HEK293 (cell line): ENCODE data around the gene C6orf136.

Experiments
- CTCF ChIA-PET: fragments of 350-600 bp; formaldehyde crosslinking; extraction: SDS; loops from one replicate; lab custom pipeline; 2021; ENCODE audit warnings: antibody characterized with exemption; lab: Yijun Ruan, JAX
- POLR2A ChIA-PET: fragments of 300-600 bp; formaldehyde crosslinking; extraction: SDS; loops from one replicate; lab custom pipeline; 2020; ENCODE audit warnings: antibody characterized with exemption, inconsistent platforms; lab: Yijun Ruan, JAX
- H3K27ac ChIP-seq: fragments of 200-500 bp; sonication (Bioruptor generic); 2 replicates; pipeline ENCODE4 v1.5.1; 2014; ENCODE audit warnings: low read depth, low read length, control low read depth, inconsistent platforms; ENCODE audit errors: extremely low read depth
- H3K36me3 ChIP-seq, 2 experiments: fragments of 200-500 bp in 1 of 2; sonication (Bioruptor generic) in 1 of 2; 1 replicate in 1 of 2; 2 replicates in 1 of 2; pipeline ENCODE4 v1.5.1; 2014 to 2017; ENCODE audit warnings: inconsistent platforms in 2 of 2, low read length in 2 of 2; ENCODE audit not compliant: control insufficient read depth in 2 of 2, insufficient read depth in 1 of 2
- H3K4me1 ChIP-seq: fragments of 200-500 bp; sonication (Bioruptor generic); 2 replicates; pipeline ENCODE4 v1.5.1; 2014; ENCODE audit warnings: mild to moderate bottlenecking, low read length, inconsistent platforms; ENCODE audit not compliant: control insufficient read depth, insufficient read depth
- H3K4me3 ChIP-seq: 2 replicates; pipeline ENCODE4 v1.5.1; 2011; ENCODE audit warnings: low read depth, mild to moderate bottlenecking, control low read depth, low read length, moderate library complexity
- H3K9me3 ChIP-seq: fragments of 200-500 bp; sonication (Bioruptor generic); 2 replicates; pipeline ENCODE4 v1.5.1; 2014; ENCODE audit warnings: low read depth, low read length, inconsistent platforms; ENCODE audit not compliant: control insufficient read depth, insufficient read depth
- EGR2 ChIP-seq: fragments of 450-650 bp; formaldehyde crosslinking; IDR thresholded peaks from 2 replicates; pipeline ENCODE4 v1.5.1; 2016; ENCODE audit warnings: low read depth, missing biosample characterization, missing genetic modification characterization
- GLI4 ChIP-seq: fragments of 450-650 bp; formaldehyde crosslinking; IDR thresholded peaks from 2 replicates; pipeline ENCODE4 v1.5.1; 2016; ENCODE audit warnings: missing biosample characterization, missing genetic modification characterization
- GLIS2 ChIP-seq: fragments of 450-650 bp; formaldehyde crosslinking; IDR thresholded peaks from 2 replicates; pipeline ENCODE4 v1.5.1; 2016; ENCODE audit warnings: missing biosample characterization, missing genetic modification characterization
- RBAK ChIP-seq: fragments of 450-650 bp; formaldehyde crosslinking; IDR thresholded peaks from 2 replicates; pipeline ENCODE4 v1.5.1; 2016; ENCODE audit warnings: missing biosample characterization, missing genetic modification characterization
- YY2 ChIP-seq: fragments of 450-650 bp; formaldehyde crosslinking; IDR thresholded peaks from 2 replicates; pipeline ENCODE4 v1.5.1; 2016; ENCODE audit warnings: missing biosample characterization, missing genetic modification characterization
- ZBTB1 ChIP-seq: fragments of 450-650 bp; formaldehyde crosslinking; IDR thresholded peaks from 2 replicates; pipeline ENCODE4 v1.5.1; 2016; ENCODE audit warnings: missing biosample characterization, missing genetic modification characterization
- ZEB2 ChIP-seq: fragments of 450-650 bp; formaldehyde crosslinking; IDR thresholded peaks from 2 replicates; pipeline ENCODE4 v1.5.1; 2016; ENCODE audit warnings: missing biosample characterization, missing genetic modification characterization
- ZFHX2 ChIP-seq: fragments of 450-650 bp; formaldehyde crosslinking; conservative IDR thresholded peaks from 2 replicates; pipeline ENCODE4 v1.5.1; 2016; ENCODE audit warnings: missing biosample characterization, missing genetic modification characterization
- ZNF121 ChIP-seq: fragments of 450-650 bp; formaldehyde crosslinking; IDR thresholded peaks from 2 replicates; pipeline ENCODE4 v1.5.1; 2016; ENCODE audit warnings: missing biosample characterization, missing genetic modification characterization
- ZNF157 ChIP-seq: fragments of 450-650 bp; formaldehyde crosslinking; IDR thresholded peaks from 2 replicates; pipeline ENCODE4 v1.5.1; 2016; ENCODE audit warnings: missing biosample characterization, missing genetic modification characterization
- ZNF239 ChIP-seq: fragments of 450-650 bp; formaldehyde crosslinking; IDR thresholded peaks from 2 replicates; pipeline ENCODE4 v1.5.1; 2016; ENCODE audit warnings: missing biosample characterization, missing genetic modification characterization
- ZNF280D ChIP-seq: fragments of 450-650 bp; formaldehyde crosslinking; IDR thresholded peaks from 2 replicates; pipeline ENCODE4 v1.5.1; 2016; ENCODE audit warnings: missing biosample characterization, missing genetic modification characterization
- ZNF354C ChIP-seq: fragments of 450-650 bp; formaldehyde crosslinking; IDR thresholded peaks from 2 replicates; pipeline ENCODE4 v1.5.1; 2016; ENCODE audit warnings: missing biosample characterization, missing genetic modification characterization, low read depth, borderline replicate concordance
- ZNF513 ChIP-seq: fragments of 450-650 bp; IDR thresholded peaks from 2 replicates; pipeline ENCODE4 v1.5.1; 2018; ENCODE audit warnings: missing biosample characterization, missing genetic modification characterization
- ZNF529 ChIP-seq: fragments of 450-650 bp; formaldehyde crosslinking; IDR thresholded peaks from 2 replicates; pipeline ENCODE4 v1.5.1; 2017; ENCODE audit warnings: missing genetic modification characterization, missing biosample characterization; ENCODE audit not compliant: insufficient replicate concordance
- ZNF544 ChIP-seq: fragments of 450-650 bp; formaldehyde crosslinking; IDR thresholded peaks from 2 replicates; pipeline ENCODE4 v1.5.0; 2017; ENCODE audit warnings: missing biosample characterization, missing genetic modification characterization
- ZNF621 ChIP-seq: fragments of 450-650 bp; formaldehyde crosslinking; IDR thresholded peaks from 2 replicates; pipeline ENCODE4 v1.5.1; 2017; ENCODE audit warnings: missing biosample characterization, missing genetic modification characterization
- ZNF626 ChIP-seq: fragments of 450-650 bp; sonication (Bioruptor Pico); formaldehyde crosslinking; IDR thresholded peaks from 2 replicates; pipeline ENCODE4 v1.5.1; 2018; ENCODE audit warnings: missing biosample characterization, missing genetic modification characterization, inconsistent platforms
- ZNF629 ChIP-seq: fragments of 450-650 bp; formaldehyde crosslinking; IDR thresholded peaks from 2 replicates; pipeline ENCODE4 v1.5.1; 2017; ENCODE audit warnings: missing biosample characterization, missing genetic modification characterization
- ZNF639 ChIP-seq: fragments of 450-650 bp; formaldehyde crosslinking; IDR thresholded peaks from 2 replicates; pipeline ENCODE4 v1.5.1; 2016; ENCODE audit warnings: missing biosample characterization, missing genetic modification characterization
- ZXDB ChIP-seq: fragments of 450-650 bp; formaldehyde crosslinking; IDR thresholded peaks from 2 replicates; pipeline ENCODE4 v1.5.1; 2016; ENCODE audit warnings: missing biosample characterization, missing genetic modification characterization
- TF ChIP-seq, protein P1 (sequence below): fragments of 450-650 bp; formaldehyde crosslinking; IDR thresholded peaks from 2 replicates; pipeline ENCODE4 v1.5.1; 2017; ENCODE audit warnings: missing biosample characterization, missing genetic modification characterization

Gene C6orf136

DNA sequence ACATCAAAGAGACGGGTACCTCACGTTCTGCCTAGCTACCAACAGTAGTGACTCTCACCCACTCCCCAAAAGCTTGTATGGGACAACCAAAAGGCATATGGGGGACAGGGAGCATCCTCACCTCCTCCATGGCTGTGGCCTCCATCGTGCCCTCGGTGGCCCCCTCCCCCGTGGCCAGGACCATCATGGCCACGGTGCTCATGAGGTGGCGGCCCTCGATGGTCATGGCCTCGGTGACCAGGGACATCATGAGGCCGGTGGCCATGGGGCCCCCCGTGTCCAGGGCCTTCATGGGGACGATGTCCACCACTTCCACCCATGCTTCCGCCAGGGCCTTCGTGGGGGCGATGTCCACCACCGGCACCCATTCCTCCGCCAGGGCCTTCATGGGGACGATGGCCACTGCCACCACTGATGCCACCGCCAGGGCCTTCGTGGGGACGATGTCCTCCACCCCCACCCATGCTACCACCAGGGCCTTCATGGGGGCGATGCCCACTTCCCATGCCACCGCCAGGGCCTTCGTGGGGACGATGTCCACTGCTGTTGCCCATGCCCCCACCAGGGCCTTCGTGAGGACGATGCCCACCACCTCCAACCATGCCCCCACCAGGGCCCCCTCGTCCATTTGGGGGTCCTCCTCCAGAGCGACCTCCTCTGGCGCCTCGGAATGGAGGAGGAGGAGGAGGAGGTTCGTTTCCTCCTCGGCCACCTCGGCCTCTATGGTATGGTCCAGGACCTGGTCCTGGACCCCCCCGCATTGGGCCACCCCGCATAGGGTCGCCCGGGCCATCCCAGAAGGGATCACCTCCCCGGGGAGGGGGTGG lies 44.9 kb upstream of the C6orf136 start (continued):
- no peak for TF ChIP-seq ZNF529 (tag by site-specific recombination)

DNA sequence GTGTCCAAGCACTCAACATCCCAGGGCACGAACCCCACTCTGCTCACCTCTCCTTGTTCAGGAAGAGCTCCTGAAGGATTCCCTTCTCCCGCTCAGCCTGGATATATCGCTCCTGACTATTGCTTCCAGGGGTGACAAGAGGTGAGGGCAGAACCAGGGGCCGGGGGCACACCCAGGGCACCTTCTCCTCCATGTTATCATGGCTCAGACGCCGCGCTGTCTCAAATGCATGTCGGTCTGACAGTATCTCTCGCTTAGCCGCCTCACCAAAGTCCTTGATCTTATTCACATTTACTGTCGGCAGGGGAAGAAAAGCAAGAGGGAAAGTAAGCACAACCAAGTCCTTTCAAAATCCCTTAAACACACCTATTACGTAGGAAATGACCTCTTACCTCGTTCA lies 43.0 kb upstream of the C6orf136 start:
- Histone ChIP-seq H3K4me1 (no peaks in the 10 kb centered on the region), H3K27ac (0 out of 2 replicates have a peak overlapping the region, but pooled peaks have one; percentile 20), H3K36me3 (peaks cover 74 to 92% of the 10 kb centered on the region in 2 experiments), H3K4me3 (no peak overlapping the region), H3K9me3 (no peaks in the 10 kb centered on the region)
- TF ChIP-seq GLI4 (tag by site-specific recombination): no peak
- TF ChIP-seq ZXDB (tag by site-specific recombination): no peak
- TF ChIP-seq, protein P1, sequence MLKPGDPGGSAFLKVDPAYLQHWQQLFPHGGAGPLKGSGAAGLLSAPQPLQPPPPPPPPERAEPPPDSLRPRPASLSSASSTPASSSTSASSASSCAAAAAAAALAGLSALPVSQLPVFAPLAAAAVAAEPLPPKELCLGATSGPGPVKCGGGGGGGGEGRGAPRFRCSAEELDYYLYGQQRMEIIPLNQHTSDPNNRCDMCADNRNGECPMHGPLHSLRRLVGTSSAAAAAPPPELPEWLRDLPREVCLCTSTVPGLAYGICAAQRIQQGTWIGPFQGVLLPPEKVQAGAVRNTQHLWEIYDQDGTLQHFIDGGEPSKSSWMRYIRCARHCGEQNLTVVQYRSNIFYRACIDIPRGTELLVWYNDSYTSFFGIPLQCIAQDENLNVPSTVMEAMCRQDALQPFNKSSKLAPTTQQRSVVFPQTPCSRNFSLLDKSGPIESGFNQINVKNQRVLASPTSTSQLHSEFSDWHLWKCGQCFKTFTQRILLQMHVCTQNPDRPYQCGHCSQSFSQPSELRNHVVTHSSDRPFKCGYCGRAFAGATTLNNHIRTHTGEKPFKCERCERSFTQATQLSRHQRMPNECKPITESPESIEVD: no peak
- TF ChIP-seq ZNF639 (tag by site-specific recombination): no peak
- no peak for TF ChIP-seq ZNF529 (tag by site-specific recombination)
- no peak for TF ChIP-seq ZFHX2 (tag by site-specific recombination)
- no peak for TF ChIP-seq ZNF239
- no peak for TF ChIP-seq YY2 (tag by site-specific recombination)
- TF ChIP-seq ZNF544 (tag by site-specific recombination): no peak
- TF ChIP-seq ZNF157: no peak
- ChIA-PET CTCF (interaction anchor here (0.6 to 1.9 kb wide), 4 partner anchors 8 to 208 kb away, joined by 3 to 4 read pairs (median 4); no protein-coding TSS in a partner anchor), POLR2A (interaction anchor here (1.0 to 14.9 kb wide), 3 partner anchors 10 to 127 kb away, joined by 3 to 197 read pairs (median 5); no protein-coding TSS in a partner anchor)

DNA sequence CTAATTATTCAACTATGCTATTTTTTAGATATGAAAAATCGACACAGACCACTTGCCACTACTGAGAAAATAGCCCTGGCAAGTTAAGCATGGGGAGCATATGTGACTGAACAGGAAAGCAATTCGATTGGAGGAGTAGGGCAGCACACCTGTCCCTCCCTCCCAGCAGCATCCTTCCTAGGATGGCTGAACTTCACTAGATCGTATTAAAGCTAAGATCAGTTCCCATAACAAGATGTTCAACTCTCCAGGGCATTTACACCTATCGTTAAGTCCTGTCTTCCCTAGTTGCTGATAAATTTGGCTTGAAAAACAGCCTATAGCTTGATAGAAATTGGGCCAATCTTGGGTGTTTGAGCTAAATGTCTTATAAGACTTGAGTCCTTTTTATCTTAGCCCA lies 36.9 kb upstream of the C6orf136 start:
- Histone ChIP-seq H3K36me3 (peaks cover 43 to 65% of the 10 kb centered on the region in 2 experiments), H3K4me3 (no peak overlapping the region)
- POLR2A ChIA-PET: interaction anchor here (0.9 to 1.9 kb wide), 5 partner anchors 11 to 63 kb away, joined by 3 to 25 read pairs (median 4); partner anchors contain the start of gene DHX16

GRCh38 chr6:30611150-30611855 lies 35.6 kb upstream of the C6orf136 start:
- Histone ChIP-seq H3K4me1 (peaks cover 18% of the 10 kb centered on the region), H3K9me3 (no peaks in the 10 kb centered on the region), H3K4me3 (no peak overlapping the region), H3K36me3 (peaks cover 31 to 59% of the 10 kb centered on the region in 2 experiments), H3K27ac (peak overlapping the region; percentile 10; the same call in 1 of the 2 replicates)
- ChIA-PET POLR2A (interaction anchor here (0.9 to 4.8 kb wide), 7 partner anchors 11 to 107 kb away, joined by 3 to 197 read pairs (median 25); partner anchors contain the start of genes DHX16, MDC1 and PRR3), CTCF (interaction anchor here (0.6 to 2.6 kb wide), 10 partner anchors 14 to 128 kb away, joined by 3 to 29 read pairs (median 6); partner anchors contain the start of gene C6orf136)
- TF ChIP-seq ZFHX2 (tag by site-specific recombination) (peak; percentile 42), EGR2 (tag by site-specific recombination) (0 out of 2 replicates have a peak, but pooled peaks have one; percentile 23), ZEB2 (tag by site-specific recombination) (no peak), ZNF280D (tag by site-specific recombination) (no peak), ZXDB (tag by site-specific recombination) (no peak), ZNF513 (tag by site-specific recombination) (no peak), ZNF121 (tag by site-specific recombination) (no peak), RBAK (no peak)

More for the DNA sequence above, 36.9 kb upstream of the C6orf136 start:
- TF ChIP-seq GLIS2 (tag by site-specific recombination) (no peak), ZBTB1 (tag by site-specific recombination) (no peak), ZNF354C (tag by site-specific recombination) (no peak), ZNF629 (no peak), ZNF621 (no peak), ZNF626 (tag by site-specific recombination) (no peak)
- no peak overlapping the region for H3K27ac ChIP-seq
- H3K4me1 ChIP-seq: peaks cover 18% of the 10 kb centered on the region
- H3K9me3 ChIP-seq: no peaks in the 10 kb centered on the region
- CTCF ChIA-PET: interaction anchor here (0.6 to 1.6 kb wide), 9 partner anchors 12 to 127 kb away, joined by 3 to 28 read pairs (median 3); no protein-coding TSS in a partner anchor
